Left ventricle myocardium superior (tissue), 1 donor: ENCODE results near the gene SLC22A14. TPM values are rescaled to one million over a fixed set of nuclear protein-coding genes. Genes with fewer than 3 reads are reported as not detected.

ENCODE experiments used
- ATAC-seq: fragments of 200-7000 bp; cut with Tn5 transposase; one replicate; pipeline ENCODE4 v1.9.1; 2020; ENCODE audit warnings: mild to moderate bottlenecking, moderate library complexity
- DNase-seq: peaks from one replicate; pipeline ENCODE4 v3.0.0-alpha.2; 2020
- intact Hi-C: fragments of 100-400 bp; cut with micrococcal nuclease; formaldehyde crosslinking; loops from one replicate; pipeline ENCODE4 v1.11.0; 2022
- total RNA-seq: library from RNA; stranded (reverse); fragmentation: NEBNext Ultra II Directional; extraction: Animal tissue kit (Norgen Biotek cat#: 25700); gene quantifications from one replicate; pipeline ENCODE4 v1.2.1, GENCODE V29; 2021
- donor health status: DM: no; HTN: yes; CAD: no; lungs with severe emphysema.

The SLC22A14 gene
- total RNA-seq, 1 donor from 2014 or later, result not detected

GRCh38 chr3:38365469-38366062 lies 83.5 kb downstream of the SLC22A14 start:
- DNase-seq (no peak), ATAC-seq (no peak)
- intact Hi-C loops, result no loop called here

DNA sequence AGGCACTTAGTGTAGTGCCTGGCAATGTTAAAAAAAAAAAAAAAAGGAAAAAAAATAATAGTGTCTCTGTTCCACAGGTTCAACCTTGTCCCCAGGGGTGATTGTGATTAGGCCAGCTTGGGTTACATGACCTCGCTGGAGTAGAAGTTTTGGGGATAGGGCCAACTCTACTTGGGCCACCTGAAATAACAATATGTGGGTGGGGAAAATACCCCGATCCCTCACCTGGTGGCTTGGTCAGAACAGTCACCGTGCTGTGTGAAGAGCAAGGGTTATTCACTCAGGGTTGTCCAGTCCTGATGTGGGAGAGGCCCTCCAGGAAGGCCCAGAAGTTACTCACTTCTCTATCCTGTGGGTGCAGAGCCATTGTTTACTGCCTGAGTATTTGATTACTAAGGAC lies 84.0 kb downstream of the SLC22A14 start:
- intact Hi-C loops, result no loop called here
- ATAC-seq, result no peak
- DNase-seq, result no peak

GRCh38 chr3:38367779-38368178 lies 85.7 kb downstream of the SLC22A14 start:
- no peak for DNase-seq
- intact Hi-C loops, result no loop called here
- no peak for ATAC-seq

Other genes starting within 250 kb of the SLC22A14 start
- gene DLEC1, start 243.1 kb upstream of the SLC22A14 start, total RNA-seq, result 1.1 TPM
- 107 TPM for gene ACAA1, start 145.2 kb upstream of the SLC22A14 start, total RNA-seq
- gene MYD88, start 143.6 kb upstream of the SLC22A14 start, total RNA-seq, result 7.5 TPM
- gene OXSR1, start 116.8 kb upstream of the SLC22A14 start, total RNA-seq, result 22.4 TPM
- not detected for gene SLC22A13, start 16.5 kb upstream of the SLC22A14 start, total RNA-seq
- gene XYLB, start 64.5 kb downstream of the SLC22A14 start, total RNA-seq, result 0.45 TPM
- 4.7 TPM for gene ACVR2B, start 171.6 kb downstream of the SLC22A14 start, total RNA-seq
- gene EXOG, start 214.0 kb downstream of the SLC22A14 start, total RNA-seq, result 27.0 TPM